HG02642 (cell line): ENCODE data around the gene LTA4H.

ENCODE experiments used
- ATAC-seq: cut with Tn5 transposase; IDR thresholded peaks from one replicate; pipeline ENCODE4 v1.9.1; 2021; ENCODE audit warnings: mild to moderate bottlenecking; ENCODE audit not compliant: unreplicated experiment, poor library complexity

Gene LTA4H

GRCh38 chr12:95966287-95966870, 69.0 kb downstream of the LTA4H start:
- no peak for ATAC-seq

- ATAC-seq: no peak
Observed at GRCh38 chr12:95963096-95963495, 72.3 kb downstream of the LTA4H start.

- no peak for ATAC-seq
Observed at GRCh38 chr12:95962222-95962621, 73.2 kb downstream of the LTA4H start.

GRCh38 chr12:95960241-95960640, 75.1 kb downstream of the LTA4H start:
- ATAC-seq: no peak

- ATAC-seq: no peak
Observed at GRCh38 chr12:95959107-95959506, 76.3 kb downstream of the LTA4H start.

- ATAC-seq: no peak
Observed at GRCh38 chr12:95956557-95957145, 78.7 kb downstream of the LTA4H start.

- no peak for ATAC-seq
Observed at GRCh38 chr12:95955549-95956159, 79.7 kb downstream of the LTA4H start.

GRCh38 chr12:95953000-95953399, 82.4 kb downstream of the LTA4H start:
- ATAC-seq: no peak

GRCh38 chr12:95951515-95951914, 83.9 kb downstream of the LTA4H start:
- no peak for ATAC-seq
